ENCODE measurements around the gene RAB11FIP3. TPM values are rescaled to one million over a fixed set of nuclear protein-coding genes. Genes with fewer than 3 reads are reported as not detected.

RAB11FIP3 gene
- total RNA-seq, 1 experiment from 2014 or later = 38.4 TPM

DNA sequence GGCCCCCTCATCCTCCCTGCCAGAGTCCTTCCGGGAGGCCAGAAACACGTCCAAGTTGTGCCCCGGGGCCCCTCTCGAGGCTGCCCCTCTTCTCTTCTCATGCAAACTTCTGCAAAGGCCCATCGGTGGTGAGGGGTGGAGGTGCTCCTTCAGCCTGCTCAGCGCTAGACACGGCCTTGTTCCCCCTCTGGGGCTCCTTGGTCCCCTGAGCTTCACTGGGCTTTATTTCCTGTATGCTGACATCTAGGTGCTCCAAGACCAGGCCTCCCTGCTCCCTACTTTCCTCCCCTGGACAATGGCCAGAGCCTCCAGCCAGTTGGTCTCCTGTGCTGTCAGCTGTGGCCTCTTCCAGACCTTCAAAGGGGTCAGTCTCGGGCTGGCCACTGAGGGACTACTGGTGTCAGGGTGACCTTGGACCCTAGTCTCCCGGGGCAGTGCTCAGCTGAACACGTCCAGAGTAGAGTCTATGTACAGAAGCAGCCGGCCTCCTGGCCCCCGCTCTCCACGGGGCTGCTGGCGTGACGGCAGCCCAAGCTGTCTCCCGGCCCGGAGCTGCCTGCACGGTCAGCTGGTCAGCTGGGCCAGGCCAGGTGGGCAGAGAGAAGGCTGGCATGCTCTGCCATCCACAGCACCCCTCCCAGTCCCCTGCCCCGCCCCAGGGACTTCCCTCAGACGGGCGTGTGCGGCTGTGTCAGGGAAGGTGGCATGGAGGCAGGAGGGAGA lies 133.0 kb downstream of the RAB11FIP3 start:
- Histone ChIP-seq H4K20me1 (ENCODE audit: insufficient read depth) (no peaks in the 10 kb centered on the region), H2AFZ (no peak overlapping the region), H3K4me1 (replicated peaks; ENCODE audit: insufficient read depth) (0 out of 2 replicates have a peak, but pooled peaks cover 3% of the 10 kb centered on the region), H3K36me3 (ENCODE audit: low read depth) (no peaks in the 10 kb centered on the region), H3K79me2 (ENCODE audit: low read depth) (no peaks in the 10 kb centered on the region), H3K4me3 (no peak overlapping the region), H3K9me3 (ENCODE audit: insufficient read depth, low read depth) (no peaks in the 10 kb centered on the region), H3K9me2 (ENCODE audit: insufficient read depth) (no peaks in the 10 kb centered on the region), H3K27ac (no peak overlapping the region), H3F3A (ENCODE audit: insufficient read depth, low read depth) (no peaks in the 10 kb centered on the region), H3K4me2 (no peak overlapping the region), H3K27me3 (ENCODE audit: insufficient read depth, low read depth) (no peaks in the 10 kb centered on the region)
- CTCF ChIA-PET = no interaction called here
- no TSS peak for BruUV-seq (replicated peaks)
- TF ChIP-seq CTCF (conservative IDR thresholded peaks at IDR 0.05) (no peak), EZH2 (IDR thresholded peaks at IDR 0.05; ENCODE audit: low read depth) (no peak)
- intact Hi-C loops (cut with micrococcal nuclease; ENCODE audit: unreplicated experiment) = no loop called here
- POLR2A ChIA-PET (ENCODE audit: unreplicated experiment) = interaction anchor here (0.5 kb wide), 1 partner anchor 138 kb away, joined by 14 read pairs; no protein-coding TSS in a partner anchor
- peak in 1 of 2 experiments; percentile 43 for DNase-seq

DNA sequence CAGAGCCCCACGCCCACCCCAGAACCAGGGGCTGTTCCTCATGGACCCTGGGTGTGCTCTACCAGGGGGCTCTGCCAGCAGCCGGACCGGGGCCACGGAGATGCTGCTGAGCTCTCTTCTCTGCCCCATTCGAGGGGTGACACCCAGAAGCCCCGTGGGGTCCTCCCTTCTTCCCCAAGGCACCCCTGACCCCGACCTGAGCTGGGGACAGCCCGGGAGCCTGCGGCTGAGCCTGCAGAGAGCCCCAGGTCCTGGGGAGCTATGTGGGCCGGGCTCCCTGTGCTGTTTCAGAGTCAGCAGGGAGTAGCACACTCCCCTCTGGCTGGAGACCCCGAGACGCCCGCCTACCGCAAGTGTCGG lies 133.6 kb downstream of the RAB11FIP3 start:
- no peak for DNase-seq
- ChIA-PET POLR2A (ENCODE audit: unreplicated experiment) (interaction anchor here (0.5 kb wide), 1 partner anchor 139 kb away, joined by 14 read pairs; no protein-coding TSS in a partner anchor), CTCF (no interaction called here)
- Histone ChIP-seq H2AFZ (no peak overlapping the region), H3K4me3 (no peak overlapping the region), H3K27ac (no peak overlapping the region), H3F3A (ENCODE audit: insufficient read depth, low read depth) (no peaks in the 10 kb centered on the region), H3K4me1 (replicated peaks; ENCODE audit: insufficient read depth) (0 out of 2 replicates have a peak, but pooled peaks cover 4% of the 10 kb centered on the region), H4K20me1 (ENCODE audit: insufficient read depth) (no peaks in the 10 kb centered on the region), H3K27me3 (ENCODE audit: insufficient read depth, low read depth) (no peaks in the 10 kb centered on the region), H3K9me2 (ENCODE audit: insufficient read depth) (no peaks in the 10 kb centered on the region), H3K36me3 (ENCODE audit: low read depth) (no peaks in the 10 kb centered on the region), H3K79me2 (ENCODE audit: low read depth) (no peaks in the 10 kb centered on the region), H3K9me3 (ENCODE audit: insufficient read depth, low read depth) (no peaks in the 10 kb centered on the region), H3K4me2 (no peak overlapping the region)
- intact Hi-C loops (cut with micrococcal nuclease; ENCODE audit: unreplicated experiment) = no loop called here
- no TSS peak for BruUV-seq (replicated peaks)
- TF ChIP-seq CTCF (conservative IDR thresholded peaks at IDR 0.05) (no peak), EZH2 (IDR thresholded peaks at IDR 0.05; ENCODE audit: low read depth) (no peak)

DNA sequence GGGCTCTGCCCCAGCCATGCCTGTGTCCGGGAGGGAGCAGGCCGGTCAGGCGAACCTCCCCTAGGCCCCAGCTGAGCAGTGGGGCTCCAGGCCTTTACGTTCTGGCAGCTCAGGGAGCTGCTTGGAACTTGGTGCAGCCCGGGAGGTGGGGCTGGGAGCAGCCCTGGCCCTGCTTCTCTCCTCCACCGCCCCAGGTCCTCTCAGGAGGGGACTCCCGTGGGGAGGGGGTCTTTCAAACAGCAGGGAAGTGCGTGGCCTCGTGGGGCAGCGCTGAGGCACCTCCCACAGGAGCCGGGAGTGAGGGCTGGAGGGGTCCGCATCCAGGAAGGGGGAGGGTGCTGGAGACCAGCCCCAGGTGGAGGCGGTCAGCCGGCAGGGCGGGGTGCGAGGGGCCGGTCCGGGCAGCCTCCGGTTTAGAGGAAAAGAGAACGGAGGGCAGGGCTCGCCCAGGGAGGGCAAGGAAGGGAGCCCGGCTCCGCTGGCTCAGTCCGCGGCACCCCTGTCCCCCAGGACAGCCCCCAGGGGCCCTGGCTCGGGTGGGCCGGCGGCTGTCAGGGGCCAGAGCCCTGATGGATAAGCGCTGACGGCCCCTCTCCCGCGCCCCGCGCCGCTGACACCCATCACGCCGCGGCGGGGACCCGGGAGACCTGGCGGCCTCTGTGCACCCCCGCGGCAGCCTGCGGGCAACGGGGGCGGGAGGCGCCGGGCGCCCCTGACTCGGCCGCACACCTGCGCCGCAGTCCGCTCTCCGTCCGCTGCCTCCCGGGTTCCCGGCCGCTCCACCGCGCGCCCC lies 134.2 kb downstream of the RAB11FIP3 start:
- Histone ChIP-seq H3K4me2 (no peak overlapping the region), H3K4me3 (no peak overlapping the region), H3K9me3 (ENCODE audit: insufficient read depth, low read depth) (no peaks in the 10 kb centered on the region), H3K27ac (no peak overlapping the region), H3F3A (ENCODE audit: insufficient read depth, low read depth) (no peaks in the 10 kb centered on the region), H3K4me1 (replicated peaks; ENCODE audit: insufficient read depth) (0 out of 2 replicates have a peak, but pooled peaks cover 4% of the 10 kb centered on the region), H4K20me1 (ENCODE audit: insufficient read depth) (no peaks in the 10 kb centered on the region), H3K36me3 (ENCODE audit: low read depth) (no peaks in the 10 kb centered on the region), H3K9me2 (ENCODE audit: insufficient read depth) (no peaks in the 10 kb centered on the region), H3K79me2 (ENCODE audit: low read depth) (no peaks in the 10 kb centered on the region), H2AFZ (no peak overlapping the region), H3K27me3 (ENCODE audit: insufficient read depth, low read depth) (no peaks in the 10 kb centered on the region)
- intact Hi-C loops (cut with micrococcal nuclease; ENCODE audit: unreplicated experiment) = no loop called here
- TF ChIP-seq CTCF (conservative IDR thresholded peaks at IDR 0.05) (no peak), EZH2 (IDR thresholded peaks at IDR 0.05; ENCODE audit: low read depth) (no peak)
- no TSS peak for BruUV-seq (replicated peaks)
- no peak for DNase-seq
- ChIA-PET CTCF (no interaction called here), POLR2A (ENCODE audit: unreplicated experiment) (no interaction called here)

Data from PC-9 (cell line).